ENCODE data around the gene CBLN1. TPM values are rescaled to one million over a fixed set of nuclear protein-coding genes. Genes with fewer than 3 reads are reported as not detected.
"Not testable (repeated sequence)": the region's sequence is repeated elsewhere in the genome, so short reads cannot be mapped to it uniquely, and the experiment has no call there.

CBLN1 gene
- total and polyA plus RNA-seq, 7 donors: under 0.01 to 0.55 (median 0.55) TPM; not detected in 4

DNA sequence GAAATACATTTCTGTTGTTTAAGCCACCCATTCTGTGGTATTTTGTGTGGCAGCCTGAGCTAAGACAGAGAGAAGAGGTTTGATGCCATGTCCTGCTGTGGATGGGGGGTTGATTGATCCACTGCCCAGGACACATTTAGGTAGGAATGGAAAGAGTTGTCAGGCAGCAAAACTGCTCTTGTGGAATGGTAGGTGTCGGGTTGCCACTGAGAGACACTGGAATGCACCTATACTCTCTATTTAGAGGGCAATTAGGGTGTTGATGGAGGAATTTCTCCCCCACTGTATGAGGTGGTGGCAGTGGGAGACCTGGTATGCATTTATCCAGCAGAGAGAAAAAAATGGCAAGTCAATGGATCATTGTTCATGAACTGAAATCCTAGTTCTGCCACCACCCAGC is 30.9 kb downstream of the CBLN1 start:
- Histone ChIP-seq H3K27me3 (no peaks in the 10 kb centered on the region), H3K36me3 (no peaks in the 10 kb centered on the region), H3K4me3 (no peak overlapping the region), H3K27ac (no peak overlapping the region), H3K4me1 (no peaks in the 10 kb centered on the region), H3K9me3 (no peaks in the 10 kb centered on the region)
- DNase-seq: no peak
- 52 to 63% methylated on average over 1 of the region's 1 CpG for WGBS, 2 donors
- intact Hi-C loops (cut with DNase I): no loop called here
- TF ChIP-seq, protein P1, sequence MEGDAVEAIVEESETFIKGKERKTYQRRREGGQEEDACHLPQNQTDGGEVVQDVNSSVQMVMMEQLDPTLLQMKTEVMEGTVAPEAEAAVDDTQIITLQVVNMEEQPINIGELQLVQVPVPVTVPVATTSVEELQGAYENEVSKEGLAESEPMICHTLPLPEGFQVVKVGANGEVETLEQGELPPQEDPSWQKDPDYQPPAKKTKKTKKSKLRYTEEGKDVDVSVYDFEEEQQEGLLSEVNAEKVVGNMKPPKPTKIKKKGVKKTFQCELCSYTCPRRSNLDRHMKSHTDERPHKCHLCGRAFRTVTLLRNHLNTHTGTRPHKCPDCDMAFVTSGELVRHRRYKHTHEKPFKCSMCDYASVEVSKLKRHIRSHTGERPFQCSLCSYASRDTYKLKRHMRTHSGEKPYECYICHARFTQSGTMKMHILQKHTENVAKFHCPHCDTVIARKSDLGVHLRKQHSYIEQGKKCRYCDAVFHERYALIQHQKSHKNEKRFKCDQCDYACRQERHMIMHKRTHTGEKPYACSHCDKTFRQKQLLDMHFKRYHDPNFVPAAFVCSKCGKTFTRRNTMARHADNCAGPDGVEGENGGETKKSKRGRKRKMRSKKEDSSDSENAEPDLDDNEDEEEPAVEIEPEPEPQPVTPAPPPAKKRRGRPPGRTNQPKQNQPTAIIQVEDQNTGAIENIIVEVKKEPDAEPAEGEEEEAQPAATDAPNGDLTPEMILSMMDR (IDR thresholded peaks at IDR 0.05): no peak
- TF ChIP-seq POLR2A (IDR thresholded peaks at IDR 0.05): no peak
- TF ChIP-seq EP300 (IDR thresholded peaks at IDR 0.05): no peak
- TF ChIP-seq POLR2AphosphoS5 (IDR thresholded peaks at IDR 0.05): no peak

DNA sequence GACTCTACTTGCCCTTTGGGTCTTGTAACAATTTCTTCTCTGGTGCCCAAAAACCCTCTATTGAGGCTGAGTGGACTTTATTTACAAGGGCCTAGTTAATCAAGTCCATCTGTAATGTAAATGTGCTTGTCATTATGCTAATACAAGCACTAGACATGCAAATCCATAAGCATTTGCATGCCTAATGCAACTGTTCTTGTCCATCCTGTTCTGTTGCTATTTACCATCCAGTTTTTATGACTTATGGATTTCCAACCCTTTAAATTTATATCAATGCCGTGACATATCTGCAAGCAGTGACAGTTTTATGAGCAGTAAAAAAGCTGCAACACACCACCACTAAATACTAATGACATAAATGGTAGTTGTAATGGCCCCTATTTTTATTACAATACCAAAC is 33.4 kb downstream of the CBLN1 start:
- TF ChIP-seq POLR2A (IDR thresholded peaks at IDR 0.05): no peak
- TF ChIP-seq, protein P1 (IDR thresholded peaks at IDR 0.05): no peak
- TF ChIP-seq EP300 (IDR thresholded peaks at IDR 0.05): no peak
- no peak for TF ChIP-seq POLR2AphosphoS5 (IDR thresholded peaks at IDR 0.05)
- H3K4me3 ChIP-seq: no peak overlapping the region
- H3K4me1 ChIP-seq: no peaks in the 10 kb centered on the region
- H3K36me3 ChIP-seq: no peaks in the 10 kb centered on the region
- WGBS, 2 donors: 8 to 40% methylated on average over 1 of the region's 1 CpG
- intact Hi-C loops (cut with DNase I): no loop called here
- no peaks in the 10 kb centered on the region for H3K27me3 ChIP-seq
- H3K9me3 ChIP-seq: no peaks in the 10 kb centered on the region
- no peak for DNase-seq
- no peak overlapping the region for H3K27ac ChIP-seq

DNA sequence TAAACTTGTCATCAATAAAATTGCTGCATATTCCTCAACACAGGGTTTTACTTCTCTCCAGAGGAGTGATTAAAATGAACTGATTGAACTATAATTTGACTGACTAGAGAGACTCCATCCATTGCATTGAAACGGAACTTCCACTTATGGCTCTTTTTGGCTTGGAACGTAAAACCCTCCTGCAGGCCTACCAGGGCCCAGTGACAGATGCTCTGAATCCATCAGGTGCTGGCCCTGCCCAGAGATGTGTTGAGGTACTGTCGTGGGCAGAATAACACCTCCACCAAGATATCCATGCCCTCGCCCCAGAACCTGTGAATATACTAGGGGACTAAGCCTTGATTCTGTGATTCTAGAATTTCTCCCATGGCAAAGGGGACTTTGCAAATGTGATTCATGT is 45.4 kb downstream of the CBLN1 start:
- Histone ChIP-seq H3K36me3 (no peaks in the 10 kb centered on the region), H3K27ac (no peak overlapping the region), H3K4me3 (no peak overlapping the region), H3K27me3 (no peaks in the 10 kb centered on the region), H3K4me1 (no peaks in the 10 kb centered on the region), H3K9me3 (no peaks in the 10 kb centered on the region)
- WGBS, 2 donors: 74 to 77% methylated on average over 4 of the region's 4 CpGs
- no peak for DNase-seq
- intact Hi-C loops (cut with DNase I): no loop called here
- TF ChIP-seq, protein P1 (IDR thresholded peaks at IDR 0.05): no peak
- TF ChIP-seq POLR2AphosphoS5 (IDR thresholded peaks at IDR 0.05): no peak
- no peak for TF ChIP-seq EP300 (IDR thresholded peaks at IDR 0.05)
- TF ChIP-seq POLR2A (IDR thresholded peaks at IDR 0.05): no peak

DNA sequence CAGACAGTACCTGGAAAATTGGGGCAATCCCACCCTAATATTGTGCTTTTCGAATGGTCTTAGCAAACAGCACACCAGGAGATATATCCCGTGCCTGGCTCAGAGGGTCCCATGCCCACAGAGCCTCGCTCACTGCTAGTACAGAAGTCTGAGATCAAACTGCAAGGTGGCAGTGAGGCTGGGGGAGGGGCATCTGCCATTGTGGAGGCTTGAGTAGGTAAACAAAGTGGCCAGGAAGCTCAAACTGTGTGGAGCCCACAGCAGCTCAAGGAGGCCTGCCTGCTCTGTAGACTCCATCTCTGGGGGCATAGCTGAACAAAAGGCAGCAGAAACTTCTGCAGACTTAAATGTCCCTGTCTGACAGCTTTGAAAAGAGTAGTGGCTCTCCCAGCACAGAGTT is 53.3 kb downstream of the CBLN1 start:
- H3K9me3 ChIP-seq; H3K27ac ChIP-seq; H3K36me3 ChIP-seq; intact Hi-C loops (cut with DNase I); DNase-seq; H3K4me3 ChIP-seq; H3K27me3 ChIP-seq: not testable (repeated sequence)
- 72 to 79% methylated on average over 3 of the region's 3 CpGs for WGBS, 2 donors
- peaks cover 0 to 15% (median 9%) of the 10 kb centered on the region in 4 donors for H3K4me1 ChIP-seq

Other genes with a start within 250 kb of the CBLN1 start
- not detected for gene C16orf78, start 92.0 kb upstream of the CBLN1 start, total RNA-seq
- not detected for gene C16orf78, start 92.0 kb upstream of the CBLN1 start, polyA plus RNA-seq